ENCODE data around the gene COL18A1.

The COL18A1 gene

DNA sequence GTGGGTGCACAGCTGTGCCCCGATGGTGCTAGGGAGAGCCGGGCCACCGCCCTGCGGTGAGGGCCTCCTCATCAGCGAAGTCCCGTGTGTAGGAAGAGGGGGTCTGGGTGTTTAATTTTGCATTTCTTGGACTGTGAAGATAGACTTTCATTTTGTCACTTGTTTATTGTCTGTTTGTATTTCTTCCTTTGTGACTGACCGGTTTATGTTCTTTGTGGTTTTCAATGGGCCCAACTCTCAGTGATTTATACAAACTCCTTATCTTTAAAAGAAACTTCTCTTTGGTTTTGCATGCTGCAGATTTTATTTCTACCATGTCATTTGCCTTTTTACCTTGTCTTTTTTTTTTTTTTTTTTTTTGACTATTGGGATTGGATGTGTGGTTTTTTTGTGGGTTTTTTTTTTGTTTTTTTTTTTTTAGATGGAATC lies 65.1 kb downstream of the COL18A1 start:
- no peak for TF ChIP-seq EZH2phosphoT487 (IDR thresholded peaks at IDR 0.05; ENCODE audit: borderline replicate concordance)
- TF ChIP-seq, protein P1, sequence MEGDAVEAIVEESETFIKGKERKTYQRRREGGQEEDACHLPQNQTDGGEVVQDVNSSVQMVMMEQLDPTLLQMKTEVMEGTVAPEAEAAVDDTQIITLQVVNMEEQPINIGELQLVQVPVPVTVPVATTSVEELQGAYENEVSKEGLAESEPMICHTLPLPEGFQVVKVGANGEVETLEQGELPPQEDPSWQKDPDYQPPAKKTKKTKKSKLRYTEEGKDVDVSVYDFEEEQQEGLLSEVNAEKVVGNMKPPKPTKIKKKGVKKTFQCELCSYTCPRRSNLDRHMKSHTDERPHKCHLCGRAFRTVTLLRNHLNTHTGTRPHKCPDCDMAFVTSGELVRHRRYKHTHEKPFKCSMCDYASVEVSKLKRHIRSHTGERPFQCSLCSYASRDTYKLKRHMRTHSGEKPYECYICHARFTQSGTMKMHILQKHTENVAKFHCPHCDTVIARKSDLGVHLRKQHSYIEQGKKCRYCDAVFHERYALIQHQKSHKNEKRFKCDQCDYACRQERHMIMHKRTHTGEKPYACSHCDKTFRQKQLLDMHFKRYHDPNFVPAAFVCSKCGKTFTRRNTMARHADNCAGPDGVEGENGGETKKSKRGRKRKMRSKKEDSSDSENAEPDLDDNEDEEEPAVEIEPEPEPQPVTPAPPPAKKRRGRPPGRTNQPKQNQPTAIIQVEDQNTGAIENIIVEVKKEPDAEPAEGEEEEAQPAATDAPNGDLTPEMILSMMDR (conservative IDR thresholded peaks at IDR 0.05; ENCODE audit: low read length), result no peak
- H3K4me1 ChIP-seq (ENCODE audit: insufficient read depth, low read length, poor library complexity, severe bottlenecking), result no peaks in the 10 kb centered on the region
- H3K4me2 ChIP-seq (ENCODE audit: low read depth, low read length, poor library complexity, severe bottlenecking), result no peak overlapping the region
- no peaks in the 10 kb centered on the region for H3K27me3 ChIP-seq (ENCODE audit: insufficient read depth, low read length, poor library complexity, severe bottlenecking)
- H3K9me3 ChIP-seq (ENCODE audit: insufficient read depth, low read depth, low read length), result no peaks in the 10 kb centered on the region
- no peak overlapping the region for H3K4me3 ChIP-seq (ENCODE audit: low read length, poor library complexity, severe bottlenecking)
- H3K9ac ChIP-seq (ENCODE audit: low read depth, low read length, poor library complexity, severe bottlenecking), result no peak overlapping the region
- no peak overlapping the region for H2AFZ ChIP-seq (ENCODE audit: low read length)
- no peaks in the 10 kb centered on the region for H3K79me2 ChIP-seq (ENCODE audit: insufficient read depth, low read length)
- no peaks in the 10 kb centered on the region for H3K9me2 ChIP-seq (replicated peaks; ENCODE audit: low read depth, low read length)
- no peaks in the 10 kb centered on the region for H3K36me3 ChIP-seq (ENCODE audit: insufficient read depth, low read length)
- no peaks in the 10 kb centered on the region for H4K20me1 ChIP-seq (ENCODE audit: insufficient read depth, low read length, poor library complexity, severe bottlenecking)
- no peaks in the 10 kb centered on the region for H3F3A ChIP-seq (ENCODE audit: low read depth)

DNA sequence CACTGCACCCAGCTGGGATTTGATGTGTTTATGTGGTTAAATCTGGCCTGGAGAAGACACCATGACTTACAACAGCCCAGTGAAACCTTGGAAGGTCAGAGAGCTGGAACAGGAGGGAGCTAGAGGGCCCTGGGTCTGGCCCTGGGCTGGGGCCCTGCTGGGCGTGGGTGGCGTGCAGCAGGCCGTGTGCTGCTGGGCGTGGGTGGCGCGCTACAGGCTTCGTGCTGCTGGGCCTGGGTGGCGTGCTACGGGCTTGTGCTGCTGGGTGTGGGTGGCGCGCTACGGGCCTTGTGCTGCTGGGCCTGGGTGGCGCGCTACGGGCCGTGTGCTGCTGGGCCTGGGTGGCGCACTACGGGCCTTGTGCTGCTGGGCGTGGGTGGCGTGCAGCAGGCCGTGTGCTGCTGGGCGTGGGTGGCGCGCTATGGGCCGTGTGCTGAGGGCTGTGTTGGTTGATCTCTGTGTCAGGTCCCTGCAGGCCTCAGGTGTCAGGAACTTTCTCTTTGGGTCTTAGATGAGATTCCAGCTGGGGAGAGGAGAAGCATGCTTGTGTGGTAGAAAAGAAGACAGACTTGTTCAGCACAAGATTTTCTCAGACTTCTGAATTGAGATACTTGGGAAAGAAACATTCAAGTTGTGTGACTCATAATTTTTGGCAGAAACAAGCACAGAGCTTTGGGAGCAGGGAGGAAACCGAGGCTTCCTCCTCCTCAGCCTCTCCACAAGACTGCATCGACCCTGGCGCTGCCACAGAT lies 66.0 kb downstream of the COL18A1 start:
- Histone ChIP-seq H2AFZ (ENCODE audit: low read length) (no peak overlapping the region), H4K20me1 (ENCODE audit: insufficient read depth, low read length, poor library complexity, severe bottlenecking) (no peaks in the 10 kb centered on the region), H3K4me2 (ENCODE audit: low read depth, low read length, poor library complexity, severe bottlenecking) (no peak overlapping the region), H3F3A (ENCODE audit: low read depth) (no peaks in the 10 kb centered on the region), H3K9me3 (ENCODE audit: insufficient read depth, low read depth, low read length) (no peaks in the 10 kb centered on the region), H3K36me3 (ENCODE audit: insufficient read depth, low read length) (no peaks in the 10 kb centered on the region), H3K4me1 (ENCODE audit: insufficient read depth, low read length, poor library complexity, severe bottlenecking) (no peaks in the 10 kb centered on the region), H3K27me3 (ENCODE audit: insufficient read depth, low read length, poor library complexity, severe bottlenecking) (no peaks in the 10 kb centered on the region), H3K9ac (ENCODE audit: low read depth, low read length, poor library complexity, severe bottlenecking) (no peak overlapping the region), H3K79me2 (ENCODE audit: insufficient read depth, low read length) (no peaks in the 10 kb centered on the region), H3K4me3 (ENCODE audit: low read length, poor library complexity, severe bottlenecking) (no peak overlapping the region), H3K9me2 (replicated peaks; ENCODE audit: low read depth, low read length) (no peaks in the 10 kb centered on the region)
- TF ChIP-seq, protein P1 (conservative IDR thresholded peaks at IDR 0.05; ENCODE audit: low read length), result no peak
- TF ChIP-seq EZH2phosphoT487 (IDR thresholded peaks at IDR 0.05; ENCODE audit: borderline replicate concordance), result no peak

DNA sequence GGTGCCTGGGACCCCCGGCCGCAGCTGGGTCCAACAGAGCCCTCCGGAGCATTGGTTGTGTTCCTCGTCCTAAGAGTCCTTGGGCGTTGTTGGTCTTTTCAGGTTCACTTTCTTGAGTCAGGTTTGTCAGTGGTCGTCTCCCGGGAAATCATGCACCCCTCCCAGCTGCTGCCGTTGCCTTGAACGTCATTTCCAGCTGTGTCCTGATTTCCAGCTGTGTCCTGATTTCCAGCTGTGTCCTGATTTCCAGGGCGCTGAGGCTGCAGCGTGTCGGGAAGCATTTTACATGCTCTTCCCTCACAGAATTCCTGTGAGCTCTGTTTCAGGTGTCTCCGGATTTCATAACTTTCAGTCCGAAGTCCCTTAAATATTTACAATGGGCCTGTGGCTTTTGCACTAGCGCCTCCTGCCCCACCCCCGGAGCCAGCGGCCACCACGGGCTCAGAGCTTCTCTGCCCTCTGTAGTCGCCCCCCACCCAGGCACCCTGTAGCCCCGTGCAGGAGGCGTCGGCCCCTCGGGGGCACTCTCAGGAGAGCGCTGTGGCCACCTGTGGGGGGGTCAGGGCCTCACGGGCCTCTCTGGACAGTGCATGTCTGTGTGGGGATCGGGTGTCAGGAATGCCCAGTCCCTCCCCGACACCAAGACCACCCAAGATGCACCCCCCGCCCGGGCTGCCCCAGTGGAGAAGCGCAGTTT lies 66.7 kb downstream of the COL18A1 start:
- no peaks in the 10 kb centered on the region for H3K79me2 ChIP-seq (ENCODE audit: insufficient read depth, low read length)
- no peaks in the 10 kb centered on the region for H3K9me2 ChIP-seq (replicated peaks; ENCODE audit: low read depth, low read length)
- H3K36me3 ChIP-seq (ENCODE audit: insufficient read depth, low read length), result no peaks in the 10 kb centered on the region
- no peaks in the 10 kb centered on the region for H3K27me3 ChIP-seq (ENCODE audit: insufficient read depth, low read length, poor library complexity, severe bottlenecking)
- TF ChIP-seq, protein P1 (conservative IDR thresholded peaks at IDR 0.05; ENCODE audit: low read length), result no peak
- no peak for TF ChIP-seq EZH2phosphoT487 (IDR thresholded peaks at IDR 0.05; ENCODE audit: borderline replicate concordance)
- no peaks in the 10 kb centered on the region for H3K9me3 ChIP-seq (ENCODE audit: insufficient read depth, low read depth, low read length)
- no peaks in the 10 kb centered on the region for H4K20me1 ChIP-seq (ENCODE audit: insufficient read depth, low read length, poor library complexity, severe bottlenecking)
- H2AFZ ChIP-seq (ENCODE audit: low read length), result no peak overlapping the region
- no peaks in the 10 kb centered on the region for H3K4me1 ChIP-seq (ENCODE audit: insufficient read depth, low read length, poor library complexity, severe bottlenecking)
- no peaks in the 10 kb centered on the region for H3F3A ChIP-seq (ENCODE audit: low read depth)
- H3K4me3 ChIP-seq (ENCODE audit: low read length, poor library complexity, severe bottlenecking), result no peak overlapping the region
- no peak overlapping the region for H3K9ac ChIP-seq (ENCODE audit: low read depth, low read length, poor library complexity, severe bottlenecking)
- no peak overlapping the region for H3K4me2 ChIP-seq (ENCODE audit: low read depth, low read length, poor library complexity, severe bottlenecking)

Measured in Loucy (cell line).